ENCODE measurements around the gene CFAP119.

Gene CFAP119

DNA sequence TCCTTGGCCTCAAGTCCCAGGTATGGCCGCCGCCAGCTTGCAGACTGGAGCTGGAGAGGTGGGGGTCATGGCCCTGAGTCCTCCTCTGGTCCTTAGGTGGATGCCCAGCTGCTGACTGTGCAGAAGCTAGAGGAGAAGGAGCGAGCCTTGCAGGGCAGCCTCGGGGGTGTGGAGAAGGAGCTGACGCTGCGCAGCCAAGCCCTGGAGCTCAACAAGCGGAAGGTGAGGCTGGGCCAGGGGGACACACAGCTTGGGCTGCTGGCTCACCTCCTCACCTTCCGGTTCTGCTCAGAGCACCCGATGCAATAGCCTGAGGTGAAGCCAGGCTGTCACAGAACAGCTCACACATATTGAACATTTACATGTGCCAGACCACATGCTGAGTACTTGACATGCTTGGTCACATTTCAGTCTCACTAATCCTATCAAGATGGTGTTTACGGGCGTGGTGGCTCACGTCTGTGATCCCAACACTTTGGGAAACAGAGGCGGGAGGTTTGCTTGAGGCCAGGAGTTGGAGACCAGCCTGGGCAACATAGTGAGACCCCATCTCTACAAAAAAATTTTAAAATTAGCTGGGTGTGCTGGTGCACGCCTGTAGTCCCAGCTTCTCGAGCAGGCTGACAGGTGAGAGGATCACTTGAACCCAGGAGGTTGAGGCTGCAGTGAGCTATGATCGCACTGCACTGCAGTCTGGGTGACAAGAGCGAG lies 7.7 kb upstream of the CFAP119 start:
- no peak for ATAC-seq
- TF ChIP-seq OSR1 (CRISPR knock-in tag; IDR thresholded peaks at IDR 0.05) (no peak), GLIS3 (CRISPR knock-in tag; IDR thresholded peaks at IDR 0.05) (no peak)

DNA sequence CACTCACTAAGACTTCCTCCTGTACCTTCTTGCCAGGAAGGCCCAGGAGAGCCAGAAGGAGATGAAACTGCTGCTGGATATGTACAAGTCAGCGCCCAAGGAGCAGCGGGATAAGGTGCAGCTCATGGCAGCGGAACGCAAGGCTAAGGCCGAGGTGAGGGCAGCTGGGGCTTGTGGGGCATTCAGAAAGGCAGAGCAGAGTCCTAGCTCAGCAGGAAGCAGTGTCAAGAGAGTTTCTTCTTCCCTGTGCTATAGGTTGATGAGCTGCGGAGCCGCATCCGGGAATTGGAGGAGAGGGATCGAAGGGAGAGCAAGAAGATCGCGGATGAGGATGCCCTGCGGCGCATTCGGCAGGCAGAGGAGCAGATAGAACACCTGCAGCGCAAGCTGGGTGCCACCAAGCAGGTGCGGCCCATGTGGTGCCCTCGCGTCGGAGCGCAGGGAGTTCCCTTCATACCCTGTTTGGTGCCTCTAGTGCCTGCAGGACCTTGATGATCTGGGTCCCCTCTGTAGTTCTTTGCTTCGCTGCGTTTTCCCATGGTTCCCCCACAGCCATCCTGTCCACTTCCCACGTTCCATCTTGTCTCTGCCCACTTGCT lies 6.8 kb upstream of the CFAP119 start:
- no peak for ATAC-seq
- TF ChIP-seq ZNF70 (CRISPR knock-in tag; IDR thresholded peaks at IDR 0.05) (no peak), ZFP3 (CRISPR knock-in tag; IDR thresholded peaks at IDR 0.05) (no peak), ZFP30 (CRISPR knock-in tag; IDR thresholded peaks at IDR 0.05) (no peak), ZNF565 (CRISPR knock-in tag; conservative IDR thresholded peaks at IDR 0.05; ENCODE audit: low read depth) (no peak)

- TF ChIP-seq PPARA (CRISPR knock-in tag; IDR thresholded peaks at IDR 0.05; ENCODE audit: borderline replicate concordance), result no peak
- TF ChIP-seq ISL1 (CRISPR knock-in tag; IDR thresholded peaks at IDR 0.05), result no peak
- no peak for TF ChIP-seq OSR1 (CRISPR knock-in tag; IDR thresholded peaks at IDR 0.05)
- TF ChIP-seq ESRRG (CRISPR knock-in tag; IDR thresholded peaks at IDR 0.05), result no peak
- no peak for TF ChIP-seq RARB (CRISPR knock-in tag; IDR thresholded peaks at IDR 0.05)
- no peak for TF ChIP-seq ZFP3 (CRISPR knock-in tag; IDR thresholded peaks at IDR 0.05)
- TF ChIP-seq BACH2 (CRISPR knock-in tag; IDR thresholded peaks at IDR 0.05; ENCODE audit: borderline replicate concordance), result no peak
- TF ChIP-seq, protein P1, sequence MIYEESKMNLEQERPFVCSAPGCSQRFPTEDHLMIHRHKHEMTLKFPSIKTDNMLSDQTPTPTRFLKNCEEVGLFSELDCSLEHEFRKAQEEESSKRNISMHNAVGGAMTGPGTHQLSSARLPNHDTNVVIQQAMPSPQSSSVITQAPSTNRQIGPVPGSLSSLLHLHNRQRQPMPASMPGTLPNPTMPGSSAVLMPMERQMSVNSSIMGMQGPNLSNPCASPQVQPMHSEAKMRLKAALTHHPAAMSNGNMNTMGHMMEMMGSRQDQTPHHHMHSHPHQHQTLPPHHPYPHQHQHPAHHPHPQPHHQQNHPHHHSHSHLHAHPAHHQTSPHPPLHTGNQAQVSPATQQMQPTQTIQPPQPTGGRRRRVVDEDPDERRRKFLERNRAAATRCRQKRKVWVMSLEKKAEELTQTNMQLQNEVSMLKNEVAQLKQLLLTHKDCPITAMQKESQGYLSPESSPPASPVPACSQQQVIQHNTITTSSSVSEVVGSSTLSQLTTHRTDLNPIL (CRISPR knock-in tag; IDR thresholded peaks at IDR 0.05; ENCODE audit: low read depth), result no peak
- no peak for TF ChIP-seq TCF4 (CRISPR knock-in tag; IDR thresholded peaks at IDR 0.05; ENCODE audit: borderline replicate concordance)
- TF ChIP-seq GLIS3 (CRISPR knock-in tag; IDR thresholded peaks at IDR 0.05), result no peak
- no peak for TF ChIP-seq ZNF565 (CRISPR knock-in tag; conservative IDR thresholded peaks at IDR 0.05; ENCODE audit: low read depth)
- TF ChIP-seq ZNF8 (CRISPR knock-in tag; IDR thresholded peaks at IDR 0.05), result no peak
- no peak for ATAC-seq
Observed at GRCh38 chr16:30767767-30768465, 6.1 kb upstream of the CFAP119 start.

DNA sequence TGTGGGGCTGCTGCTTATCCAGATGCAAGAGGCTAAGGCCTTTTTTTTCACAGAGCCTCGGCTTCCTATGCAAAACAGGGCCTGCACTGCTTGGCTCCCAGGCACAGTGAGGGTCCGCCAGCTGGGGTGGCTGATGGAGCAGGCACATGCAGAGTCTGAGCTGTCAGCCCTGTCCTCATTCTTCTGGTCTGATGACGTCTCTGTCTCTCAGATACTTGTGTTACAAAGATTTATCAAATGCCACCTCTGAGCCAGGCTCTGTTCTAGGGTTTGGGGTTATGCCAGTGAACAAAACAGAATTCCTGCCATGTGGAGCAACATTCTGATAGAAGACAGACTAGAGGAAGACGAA lies 5.0 kb upstream of the CFAP119 start:
- no peak for ATAC-seq
- TF ChIP-seq ZC3H10 (CRISPR knock-in tag; IDR thresholded peaks at IDR 0.05) (no peak), RARB (CRISPR knock-in tag; IDR thresholded peaks at IDR 0.05) (no peak), ZNF565 (CRISPR knock-in tag; conservative IDR thresholded peaks at IDR 0.05; ENCODE audit: low read depth) (no peak), ZNF8 (CRISPR knock-in tag; IDR thresholded peaks at IDR 0.05) (no peak), ISL1 (CRISPR knock-in tag; IDR thresholded peaks at IDR 0.05) (no peak), TOX (CRISPR knock-in tag; IDR thresholded peaks at IDR 0.05; ENCODE audit: borderline replicate concordance) (no peak), TCF4 (CRISPR knock-in tag; IDR thresholded peaks at IDR 0.05; ENCODE audit: borderline replicate concordance) (no peak), CSRNP3 (CRISPR knock-in tag; IDR thresholded peaks at IDR 0.05) (no peak), PATZ1 (CRISPR knock-in tag; IDR thresholded peaks at IDR 0.05; ENCODE audit: borderline replicate concordance) (no peak), BACH2 (CRISPR knock-in tag; IDR thresholded peaks at IDR 0.05; ENCODE audit: borderline replicate concordance) (no peak), ARNTL (CRISPR knock-in tag; IDR thresholded peaks at IDR 0.05; ENCODE audit: borderline replicate concordance, low read depth) (no peak), OSR1 (CRISPR knock-in tag; IDR thresholded peaks at IDR 0.05) (no peak), ZFP3 (CRISPR knock-in tag; IDR thresholded peaks at IDR 0.05) (no peak), ZNF70 (CRISPR knock-in tag; IDR thresholded peaks at IDR 0.05) (no peak)
- TF ChIP-seq, protein P1 (CRISPR knock-in tag; IDR thresholded peaks at IDR 0.05; ENCODE audit: low read depth), result no peak

Data from SK-N-SH treated with all-trans-retinoic acid at 6 μM for 48 hours (cell line).